GM18526 (cell line): Measurements from ENCODE around the gene DSCAML1.

Experiments
- POLR2A ChIP-seq: IDR thresholded peaks from 3 replicates; pipeline ENCODE4 v1.6.1; 2011; ENCODE audit not compliant: insufficient read length; ENCODE audit errors: extremely low read depth

DSCAML1 gene

DNA sequence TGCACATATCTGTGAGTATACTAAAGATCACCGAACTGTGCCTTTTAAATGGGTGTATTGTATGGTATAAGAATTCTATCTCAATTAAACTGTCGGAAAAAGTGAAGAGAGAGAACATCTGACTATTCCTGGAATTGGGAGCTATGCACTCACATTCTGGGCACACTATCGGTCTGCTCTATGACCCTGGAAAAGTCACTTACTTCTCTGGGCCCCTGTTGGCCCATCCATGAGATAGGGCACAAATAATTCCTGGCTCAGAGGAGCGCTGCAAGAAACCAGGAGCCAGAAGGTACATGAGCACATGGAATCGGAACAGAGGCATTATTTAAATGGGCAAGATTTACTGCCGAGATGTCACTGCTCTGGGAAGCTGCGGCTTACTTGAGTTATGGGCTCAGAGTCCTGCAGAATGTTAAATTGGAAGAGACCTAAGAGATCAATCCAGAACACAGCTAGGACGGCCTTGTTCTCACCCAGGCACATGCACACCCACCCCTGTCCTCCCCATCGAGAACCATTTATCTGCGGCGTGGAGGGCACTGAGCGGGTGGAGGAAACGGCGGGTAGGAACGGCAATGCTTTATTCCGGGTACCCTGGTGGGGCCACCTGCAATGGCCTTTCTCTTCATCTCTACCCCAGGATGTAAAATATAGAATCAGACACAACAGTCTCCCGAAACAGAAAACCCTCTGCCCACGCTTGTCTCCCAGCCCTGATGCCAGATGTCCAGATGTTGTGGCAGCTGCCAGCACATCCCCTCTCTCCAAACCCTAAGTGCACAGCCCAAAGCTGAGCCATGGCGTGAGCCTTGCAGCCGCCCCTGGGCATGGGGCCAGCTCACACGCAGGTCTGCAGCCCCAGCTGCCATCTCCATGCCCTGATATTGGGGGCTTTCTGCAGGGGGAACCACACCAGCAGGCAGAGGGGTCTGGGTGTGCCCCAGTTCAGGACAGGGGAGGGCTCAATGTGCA, 142.4 kb downstream of the DSCAML1 start:
- TF ChIP-seq POLR2A, result no peak

DNA sequence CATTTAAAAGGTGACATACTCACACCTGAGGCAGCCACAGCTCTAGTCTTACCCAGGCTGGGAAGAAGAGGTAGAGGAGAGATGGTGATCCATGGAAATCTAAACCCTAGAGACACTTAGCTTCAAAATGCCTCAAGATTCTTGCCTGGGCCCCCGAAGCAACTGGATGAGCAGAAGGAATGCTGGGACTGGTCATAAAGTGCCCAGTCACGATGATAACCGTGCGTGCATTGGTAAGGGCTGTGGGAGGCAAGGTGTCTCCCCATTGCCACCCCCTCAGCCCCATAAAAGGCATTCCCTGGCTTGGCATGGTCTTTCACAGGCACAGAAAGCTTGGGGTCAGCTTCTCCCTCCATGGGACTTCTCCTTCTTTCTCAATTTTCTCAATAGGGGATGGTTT, 144.5 kb downstream of the DSCAML1 start:
- TF ChIP-seq POLR2A, result no peak

DNA sequence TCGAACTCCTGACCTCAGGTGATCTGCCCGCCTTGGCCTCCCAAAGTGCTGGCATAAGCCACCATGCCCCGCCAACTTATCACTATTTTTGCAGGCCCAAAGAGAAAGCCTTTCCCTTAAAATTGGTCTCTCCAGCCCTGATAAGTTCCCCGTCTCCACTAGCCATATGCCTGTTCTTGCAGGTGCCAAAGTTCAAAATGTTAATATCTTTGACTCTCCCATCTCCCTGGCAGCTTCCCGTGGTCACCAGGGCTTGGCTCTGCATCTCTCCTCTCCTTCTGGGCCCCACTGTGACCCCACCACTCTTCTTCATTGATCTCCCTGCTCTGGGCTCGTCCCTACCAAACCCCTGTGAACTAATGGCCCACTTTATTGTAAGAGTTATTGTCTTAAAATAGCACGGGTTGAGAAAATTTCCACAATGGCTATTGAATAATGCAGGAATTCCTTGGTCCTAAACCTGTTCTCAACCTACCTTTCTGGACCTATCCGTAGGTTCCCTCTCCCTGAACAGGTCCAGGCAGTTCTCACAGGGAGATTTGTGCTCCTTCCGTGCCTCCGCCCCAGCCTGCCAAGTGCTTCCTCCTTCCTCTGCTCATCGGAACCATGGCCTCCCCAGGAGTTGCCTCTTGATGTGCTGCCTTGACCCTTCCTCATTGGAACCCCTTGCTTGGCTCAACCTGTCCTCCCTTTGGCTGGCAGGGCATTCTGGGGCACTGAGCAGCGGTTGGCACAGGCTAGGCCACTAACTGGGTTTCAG, 147.5 kb downstream of the DSCAML1 start:
- TF ChIP-seq POLR2A, result no peak

DNA sequence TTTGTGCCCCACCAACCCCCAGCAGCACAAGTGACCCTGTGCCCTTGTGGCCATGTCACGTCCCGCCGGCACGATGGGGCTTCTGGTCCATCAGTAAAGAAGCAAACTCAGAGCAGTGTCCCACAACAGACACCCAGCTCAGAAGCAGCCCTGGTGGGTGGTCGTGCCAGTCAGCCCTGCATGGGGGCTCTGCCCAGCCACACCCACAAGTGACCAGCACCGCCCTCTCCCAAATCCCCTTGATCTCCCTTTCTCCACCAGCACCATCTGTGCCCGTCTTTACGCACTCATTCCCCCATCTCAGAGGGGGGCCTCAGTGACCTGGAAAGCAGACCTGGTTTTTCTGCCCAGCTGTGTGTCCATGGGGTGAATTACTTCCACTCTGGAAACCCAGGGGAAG, 149.1 kb downstream of the DSCAML1 start:
- no peak for TF ChIP-seq POLR2A

DNA sequence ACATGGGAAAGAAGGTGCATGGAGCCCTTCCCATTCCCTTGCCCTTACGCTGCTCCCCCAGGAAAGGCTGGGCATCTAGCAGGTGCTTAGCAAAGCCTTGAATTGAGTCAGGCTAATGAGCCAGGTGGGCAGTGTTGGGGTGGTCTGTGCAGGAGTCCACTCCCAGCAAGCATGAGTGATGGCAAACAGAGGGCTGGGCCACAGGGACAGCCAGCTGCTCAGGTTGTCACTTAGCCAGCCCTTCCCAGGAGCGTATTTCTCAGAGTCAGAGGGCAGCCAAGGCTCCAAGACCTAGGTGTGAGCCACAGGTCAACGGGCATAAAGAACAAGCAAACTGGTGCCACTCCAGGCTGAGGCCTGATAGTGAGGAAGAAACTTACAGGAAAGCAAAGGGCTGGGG, 149.8 kb downstream of the DSCAML1 start:
- TF ChIP-seq POLR2A, result no peak

DNA sequence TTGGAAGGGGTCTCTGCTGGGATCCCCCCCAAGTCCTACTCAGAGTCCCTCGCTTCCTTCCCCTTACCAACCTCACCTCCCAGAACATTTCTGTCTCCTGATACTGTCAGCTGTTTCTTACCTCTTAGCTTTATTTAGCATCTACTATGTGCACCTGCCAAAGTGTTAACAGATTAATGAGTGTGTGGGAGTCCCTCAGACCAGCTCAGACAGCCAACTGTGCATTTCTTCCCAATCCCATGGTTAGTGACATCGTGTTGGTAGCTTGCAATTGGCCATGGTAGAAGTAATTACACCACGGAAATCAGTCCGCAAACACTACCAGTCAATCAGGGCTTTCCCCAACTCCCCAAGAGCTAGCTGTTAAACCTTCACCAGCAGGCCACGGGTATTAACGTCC, 150.6 kb downstream of the DSCAML1 start:
- no peak for TF ChIP-seq POLR2A

DNA sequence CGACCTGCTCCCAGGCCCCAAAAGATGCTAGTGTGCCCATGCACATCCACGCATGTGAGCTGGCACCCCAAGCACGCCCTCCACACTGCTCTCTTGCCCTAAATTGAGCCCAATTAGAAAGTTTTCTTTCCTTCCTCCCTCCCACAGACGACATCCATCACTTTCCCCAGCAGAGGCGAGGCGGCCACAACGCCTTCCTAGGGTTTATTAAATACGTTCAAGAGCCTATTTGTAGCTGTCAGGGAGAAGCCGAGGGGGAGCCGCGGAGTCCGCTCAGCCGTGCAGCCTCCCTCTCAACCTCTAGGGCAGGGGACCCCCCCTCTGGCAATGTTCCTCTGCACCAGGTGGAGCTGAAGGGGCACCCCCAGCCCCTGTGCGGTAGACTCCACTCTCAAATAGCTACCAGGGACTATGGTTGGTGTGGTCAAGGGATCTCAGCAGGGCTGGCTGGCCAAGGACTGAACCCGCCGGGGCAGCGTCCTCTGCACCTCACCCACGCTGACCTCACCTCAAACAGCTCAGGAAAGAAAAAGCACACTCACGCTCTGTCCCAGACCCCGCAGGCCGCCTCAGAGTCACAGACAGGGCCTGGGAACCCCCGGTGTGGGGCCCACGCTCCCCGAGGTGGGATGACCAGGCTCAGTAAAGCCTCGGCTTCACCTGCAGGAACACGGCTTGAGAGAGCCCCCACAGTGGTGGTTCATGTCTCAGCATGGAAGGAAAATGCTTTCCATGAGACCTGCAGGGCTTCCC, 152.4 kb downstream of the DSCAML1 start:
- TF ChIP-seq POLR2A, result no peak

DNA sequence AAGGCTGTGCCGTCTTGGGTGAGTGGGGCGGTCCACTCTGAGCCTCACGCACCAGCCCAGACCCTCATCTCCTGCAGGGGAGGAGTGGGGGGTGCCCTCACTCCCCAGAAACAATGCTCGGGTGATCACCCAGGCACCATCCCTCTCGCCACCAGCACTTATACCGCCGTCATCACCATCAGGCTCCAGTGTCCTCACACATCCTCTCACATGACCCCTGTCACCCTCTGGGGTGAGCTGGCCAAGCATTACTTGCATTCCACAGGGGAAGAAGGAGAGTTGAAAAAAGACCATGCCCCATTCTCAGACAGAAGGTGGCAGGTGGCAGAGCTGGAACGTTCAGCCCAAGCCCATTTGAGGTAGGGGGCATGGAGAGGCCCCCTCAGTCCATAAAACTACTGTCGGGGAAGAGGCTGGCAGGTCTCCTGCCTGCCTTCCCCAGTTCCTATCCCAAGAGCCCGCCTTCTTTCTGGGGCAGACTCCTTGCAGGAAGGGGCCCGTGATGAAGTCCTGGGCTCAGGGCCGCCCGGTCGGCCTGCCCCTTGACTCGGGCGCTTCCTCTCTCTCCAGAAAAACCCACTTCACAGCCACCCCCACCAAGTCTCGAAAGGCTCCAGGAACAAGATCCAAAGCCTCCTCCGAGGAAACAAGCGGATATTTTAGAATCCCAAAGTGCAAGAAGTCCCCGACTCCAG, 153.3 kb downstream of the DSCAML1 start:
- TF ChIP-seq POLR2A, result no peak

DNA sequence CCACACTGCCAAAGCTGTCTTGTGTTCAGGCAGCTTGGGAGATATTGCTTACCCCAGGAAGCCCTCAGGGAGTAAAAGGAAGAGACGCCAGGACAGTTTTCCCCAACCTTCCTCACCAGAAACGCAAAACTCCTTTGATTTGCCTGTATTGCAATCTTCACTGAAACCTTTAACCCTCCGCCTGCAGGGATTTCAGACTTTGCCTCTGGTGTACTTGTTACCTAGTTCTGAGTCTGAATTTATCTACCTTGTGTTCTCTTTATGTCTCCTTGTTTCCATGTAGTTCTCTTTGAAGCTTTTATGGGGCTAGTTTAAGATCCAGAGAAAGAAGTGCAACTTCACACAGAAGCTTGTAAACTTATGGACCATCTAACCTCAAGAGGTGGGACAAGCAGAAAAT, 154.2 kb downstream of the DSCAML1 start:
- TF ChIP-seq POLR2A, result no peak

DNA sequence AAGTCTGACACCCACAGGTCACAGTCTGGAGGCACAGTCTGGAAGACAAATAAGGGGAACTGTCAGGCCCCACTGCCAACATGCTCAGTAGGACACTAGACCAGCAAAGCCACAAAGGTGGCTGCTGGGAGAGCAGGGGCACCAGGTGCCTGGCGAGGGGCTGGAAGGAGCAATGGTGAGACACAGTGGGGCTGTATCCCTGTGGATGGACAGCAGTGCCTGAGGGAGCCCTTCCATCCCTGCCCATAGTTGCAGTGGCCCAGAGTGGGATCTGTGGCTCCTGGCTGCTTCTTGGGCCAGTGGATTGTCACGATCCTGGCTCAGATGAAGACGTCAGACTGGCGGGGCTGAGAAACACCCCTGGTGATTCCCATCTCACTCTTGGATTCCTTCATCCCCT, 154.6 kb downstream of the DSCAML1 start:
- TF ChIP-seq POLR2A, result no peak

DNA sequence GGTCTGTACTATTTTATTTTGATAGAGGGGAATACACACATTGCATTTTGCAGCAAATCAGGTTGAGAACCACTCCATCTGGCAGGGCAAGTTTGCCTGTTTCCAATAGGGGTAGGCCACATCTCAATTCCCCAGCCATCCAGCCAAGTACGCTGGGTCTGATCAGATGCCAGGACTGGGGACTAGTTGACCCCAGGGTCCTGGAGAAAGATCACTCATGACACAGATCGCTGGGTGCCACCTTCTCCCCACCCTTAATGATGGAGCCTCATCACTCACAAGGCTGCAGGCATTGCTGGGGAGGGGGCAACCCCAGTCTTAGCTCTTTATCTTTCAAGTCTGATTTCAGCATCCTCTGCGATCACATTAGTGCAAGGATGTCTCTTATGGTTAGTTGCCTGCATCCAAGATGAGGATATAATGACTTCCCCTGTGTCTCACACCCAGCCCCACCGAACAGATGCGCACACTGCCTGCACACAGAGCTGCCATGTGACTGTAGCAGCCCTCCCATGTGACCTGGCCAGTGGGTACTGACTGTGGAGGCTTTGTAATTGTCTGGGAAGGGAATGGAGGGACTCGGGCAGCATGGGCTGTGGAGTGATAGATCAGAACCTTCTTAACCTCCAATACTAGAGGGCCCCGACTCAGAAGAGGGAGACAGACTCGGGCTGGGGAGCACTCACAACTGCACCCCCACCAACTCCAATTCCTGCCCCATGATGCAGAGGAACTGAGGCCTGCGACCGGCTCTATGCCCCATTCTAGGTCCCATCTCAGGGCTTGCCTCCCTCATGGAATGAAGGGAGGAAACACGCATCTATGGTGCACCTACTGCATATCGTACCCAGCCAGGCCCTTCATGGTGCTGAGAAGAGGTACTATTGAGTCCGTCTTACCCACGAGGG, 155.8 kb downstream of the DSCAML1 start:
- TF ChIP-seq POLR2A, result no peak

DNA sequence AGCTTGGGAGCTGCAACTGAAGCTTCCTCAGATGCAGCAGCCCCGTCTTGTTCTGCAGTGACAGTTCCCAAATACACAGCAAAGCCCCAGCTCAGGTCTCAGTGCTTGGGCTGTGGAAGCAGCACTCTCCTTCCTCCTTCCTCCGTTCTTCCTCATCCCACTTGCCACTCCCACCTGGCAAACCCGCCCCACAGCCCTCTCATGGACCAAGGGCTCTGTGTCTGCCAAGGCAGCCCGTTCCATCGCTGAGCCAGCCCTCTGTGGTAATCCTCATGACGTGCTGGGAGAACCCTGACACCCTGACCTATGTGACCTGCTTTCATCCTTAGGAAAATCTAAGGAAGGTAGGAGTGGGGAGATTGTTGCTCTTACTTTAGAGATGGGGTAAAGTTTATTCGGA, 157.0 kb downstream of the DSCAML1 start:
- TF ChIP-seq POLR2A, result no peak

DNA sequence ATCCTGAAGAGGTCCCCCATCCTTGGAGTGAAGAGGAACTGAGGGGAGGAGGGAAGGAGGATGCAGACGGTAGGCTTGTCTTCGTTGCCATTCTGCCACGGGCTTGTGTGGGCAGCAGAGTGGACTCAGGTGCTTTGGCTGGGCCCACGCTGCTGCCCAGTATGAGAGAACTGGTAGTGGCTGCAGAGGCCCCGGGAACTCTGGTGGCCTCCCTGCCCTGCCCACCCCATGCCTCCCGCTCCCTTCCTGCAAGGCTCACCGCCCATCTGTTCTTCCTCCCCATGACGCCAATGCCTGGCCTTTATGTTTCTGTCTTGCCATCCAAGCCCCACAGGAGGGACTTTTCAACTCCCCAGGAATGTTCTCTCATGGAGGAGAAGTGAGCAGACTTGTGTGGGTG, 157.4 kb downstream of the DSCAML1 start:
- TF ChIP-seq POLR2A, result no peak

DNA sequence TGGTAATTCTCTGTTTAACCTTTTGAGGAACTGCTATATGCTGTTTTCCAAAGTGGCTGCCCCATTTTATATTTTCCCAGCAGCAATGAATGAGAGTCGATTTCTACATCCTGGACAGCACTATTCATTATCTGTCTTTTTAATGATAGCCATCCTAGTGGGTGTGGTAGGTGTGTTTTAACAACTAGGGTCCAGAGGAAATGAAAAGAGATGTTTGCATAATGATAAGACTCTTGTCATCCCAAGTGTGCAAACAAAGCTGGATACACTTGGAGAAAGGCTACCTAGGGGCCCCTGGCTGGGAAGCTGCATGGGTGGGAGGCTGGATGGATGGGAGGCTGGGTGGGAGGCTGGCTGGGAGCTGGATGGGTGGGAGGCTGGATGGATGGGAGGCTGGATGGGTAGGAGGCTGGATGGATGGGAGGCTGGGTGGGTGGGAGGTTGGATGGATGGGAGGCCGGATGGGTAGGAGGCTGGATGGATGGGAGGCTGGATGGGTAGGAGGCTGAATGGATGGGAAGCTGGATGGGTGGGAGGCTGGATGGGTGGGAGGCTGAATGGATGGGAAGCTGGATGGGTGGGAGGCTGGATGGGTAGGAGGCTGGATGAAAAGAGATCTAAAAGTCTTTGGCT, 158.0 kb downstream of the DSCAML1 start:
- TF ChIP-seq POLR2A, result no peak
